NOMO-1 (cell line): ENCODE measurements around the gene RSPH3.
A peak's percentile ranks its signal among the peaks of the same experiment; 100 is the strongest.
"Not testable (repeated sequence)": the region's sequence is repeated elsewhere in the genome, so short reads cannot be mapped to it uniquely, and the experiment has no call there.

Experiments
- DNase-seq, 2 experiments: peaks; one replicate each; lab custom pipeline; 2025; ENCODE audit not compliant: unreplicated experiment in 2 of 2; lab: John Stamatoyannopoulos, UW

RSPH3 gene

GRCh38 chr6:158977382-158977781, 22.6 kb downstream of the RSPH3 start:
- no peak for DNase-seq

DNA sequence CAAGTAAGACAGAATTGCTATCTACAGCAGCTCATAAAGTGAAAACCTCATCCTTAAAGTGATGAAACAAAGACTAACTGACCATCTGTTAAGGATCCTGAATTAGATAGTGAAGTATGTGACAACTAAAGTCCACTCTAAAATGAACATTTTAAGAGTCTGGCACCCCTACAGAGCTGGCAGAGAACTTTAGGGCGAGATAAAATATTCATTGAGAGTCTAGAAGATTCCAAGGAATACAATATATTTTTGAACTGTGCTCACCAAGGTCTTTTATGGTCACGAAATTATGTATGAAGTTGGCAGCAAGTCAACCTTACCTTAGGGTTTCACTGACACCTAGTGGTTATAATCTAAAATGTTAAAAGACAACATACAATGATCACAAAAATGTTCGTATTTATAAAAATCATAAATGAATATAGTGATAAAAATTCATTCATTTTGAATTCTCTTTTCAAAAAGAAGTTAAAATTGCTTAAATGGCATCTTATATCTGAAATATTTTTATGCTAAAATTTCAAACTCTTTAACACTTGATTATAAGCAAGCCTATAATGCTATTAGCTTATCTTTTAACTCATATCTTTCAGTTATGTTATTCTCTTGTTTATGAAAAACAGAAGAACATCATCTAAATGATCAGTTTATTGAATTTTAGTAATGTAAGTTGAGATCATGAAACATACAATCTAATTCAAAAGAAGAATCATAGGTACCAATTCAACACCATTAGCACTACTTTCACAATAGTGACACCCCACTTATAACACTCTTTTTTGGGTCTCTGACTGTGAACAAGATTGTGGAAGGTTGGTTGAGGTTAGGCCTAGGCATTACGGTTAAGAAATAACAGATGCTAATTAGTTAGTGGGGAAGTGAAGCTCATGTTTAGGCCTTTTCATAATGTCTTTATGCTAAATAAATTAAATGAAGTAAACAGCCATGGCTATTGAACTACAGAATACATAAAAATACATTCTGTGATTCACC, 27.5 kb downstream of the RSPH3 start:
- DNase-seq: peak; percentile 2 to 55

GRCh38 chr6:158970640-158971275, 29.2 kb downstream of the RSPH3 start:
- DNase-seq: no peak

- no peak for DNase-seq
These were observed 30.9 kb downstream of the RSPH3 start for GRCh38 chr6:158969148-158969547.

GRCh38 chr6:158963020-158963808, 36.8 kb downstream of the RSPH3 start:
- no peak for DNase-seq

DNA sequence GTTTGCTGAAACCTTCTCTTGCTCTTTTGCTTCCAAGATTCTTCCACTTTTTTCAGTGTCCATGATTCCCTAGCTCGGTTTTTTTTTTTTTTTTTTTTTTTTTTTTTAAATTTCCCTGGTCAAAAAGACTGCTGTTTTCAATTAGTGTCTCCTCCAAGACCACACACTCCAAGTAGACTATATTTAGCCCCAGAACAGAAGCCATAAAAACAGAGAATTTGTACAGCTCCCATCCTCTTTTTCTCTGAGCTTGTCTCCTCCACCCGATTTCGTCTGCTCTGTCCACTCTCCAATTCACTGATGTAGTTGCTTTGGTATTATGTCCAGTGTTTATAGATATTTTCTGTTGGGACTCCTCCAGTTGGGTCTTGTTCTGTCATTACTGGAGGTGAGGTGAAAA, 37.6 kb downstream of the RSPH3 start:
- no peak for DNase-seq

DNA sequence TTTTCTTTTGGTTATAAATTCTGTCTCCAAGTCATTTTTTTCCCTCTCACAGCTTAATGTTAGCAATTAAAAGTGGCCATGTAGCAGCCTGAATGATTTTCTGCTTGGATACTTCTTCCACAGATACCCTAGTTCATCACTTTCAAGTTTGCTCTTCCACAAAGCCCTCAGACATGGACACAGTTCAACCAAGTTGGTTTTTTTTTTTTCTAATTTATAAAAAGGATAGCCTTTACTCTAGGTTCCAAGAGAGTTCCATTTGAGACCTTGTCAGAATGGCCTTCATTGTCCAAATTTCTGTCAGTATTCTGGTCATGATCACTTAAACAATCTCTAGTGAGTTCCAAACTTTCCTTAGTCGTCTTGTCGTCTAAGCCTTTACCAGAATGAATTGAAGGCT, 40.0 kb downstream of the RSPH3 start:
- no peak for DNase-seq

DNA sequence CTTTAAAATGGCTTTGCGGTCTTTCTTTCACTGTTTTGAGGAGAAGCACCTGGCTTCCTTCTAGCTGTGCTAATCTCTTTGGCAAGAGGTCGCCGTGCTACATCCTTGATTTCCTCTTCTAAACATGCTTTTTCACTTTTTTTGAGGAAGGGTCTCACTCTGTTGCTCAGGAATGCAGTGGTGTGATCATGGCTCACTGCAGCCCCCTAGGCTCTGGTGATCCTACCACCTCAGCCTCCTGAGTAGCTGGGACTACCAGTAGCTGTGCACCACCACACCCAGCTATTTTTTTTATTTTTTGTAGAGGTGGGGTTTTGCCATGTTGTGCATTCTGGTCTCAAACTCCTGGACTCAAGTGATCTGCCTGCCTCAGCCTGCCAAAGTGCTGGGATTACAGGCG, 40.5 kb downstream of the RSPH3 start:
- no peak for DNase-seq

GRCh38 chr6:158958504-158959386, 41.3 kb downstream of the RSPH3 start:
- DNase-seq: no peak

DNA sequence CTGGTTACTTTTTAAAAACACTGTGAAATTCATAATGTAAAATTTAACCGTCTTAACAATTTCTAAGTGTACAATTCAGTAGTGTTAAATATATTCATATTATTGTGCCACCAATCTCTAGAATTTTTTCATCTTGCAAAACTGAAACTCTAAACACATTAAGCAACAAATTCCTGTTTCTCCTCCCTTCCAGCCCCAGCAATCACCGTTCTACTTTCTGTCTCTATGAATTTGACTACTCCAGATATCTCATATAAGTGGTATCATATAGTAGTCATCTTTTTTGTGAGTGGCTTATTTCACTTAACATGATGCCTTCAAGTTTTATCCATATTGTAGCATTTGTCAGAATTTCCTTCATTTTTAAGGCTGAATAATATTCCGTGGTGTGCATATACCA, 44.7 kb downstream of the RSPH3 start:
- DNase-seq: peak; percentile 72 to 78

DNA sequence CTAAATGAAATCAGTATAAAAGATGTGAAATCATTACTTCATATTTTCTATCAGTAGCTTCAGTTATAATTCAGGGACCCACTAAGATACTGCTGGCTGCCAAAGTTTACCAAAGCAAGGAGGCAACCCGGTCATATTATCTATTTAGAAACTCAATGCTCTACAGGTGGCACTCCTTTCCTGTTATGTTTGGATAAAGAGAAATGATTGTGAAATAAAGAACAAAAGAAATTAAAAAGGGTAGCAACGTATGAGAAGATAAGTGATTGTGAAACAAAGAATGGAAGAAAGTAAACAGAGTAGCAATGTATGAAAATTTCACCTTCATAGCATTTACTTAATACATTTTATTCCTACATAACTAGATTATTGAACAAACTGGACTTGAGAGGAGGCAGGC, 45.2 kb downstream of the RSPH3 start:
- no peak for DNase-seq

DNA sequence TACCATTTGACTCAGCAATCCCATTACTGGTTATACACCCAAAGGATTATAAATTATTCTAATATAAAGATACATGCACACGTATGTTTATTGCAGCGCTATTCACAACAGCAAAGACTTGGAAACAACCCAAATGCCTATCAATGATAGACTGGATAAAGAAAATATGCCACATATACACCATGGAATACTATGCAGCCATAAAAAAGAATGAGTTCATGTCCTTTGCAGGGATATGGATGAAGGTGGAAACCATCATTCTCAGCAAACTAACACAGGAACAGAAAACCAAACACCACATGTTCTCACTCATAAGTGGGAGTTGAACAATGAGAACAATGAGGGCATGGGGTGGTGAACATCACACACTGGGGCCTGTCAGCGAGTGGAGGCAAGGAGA, 48.0 kb downstream of the RSPH3 start:
- DNase-seq: not testable (repeated sequence)

- DNase-seq: not testable (repeated sequence)
These were observed 48.4 kb downstream of the RSPH3 start for GRCh38 chr6:158951565-158951964.

DNA sequence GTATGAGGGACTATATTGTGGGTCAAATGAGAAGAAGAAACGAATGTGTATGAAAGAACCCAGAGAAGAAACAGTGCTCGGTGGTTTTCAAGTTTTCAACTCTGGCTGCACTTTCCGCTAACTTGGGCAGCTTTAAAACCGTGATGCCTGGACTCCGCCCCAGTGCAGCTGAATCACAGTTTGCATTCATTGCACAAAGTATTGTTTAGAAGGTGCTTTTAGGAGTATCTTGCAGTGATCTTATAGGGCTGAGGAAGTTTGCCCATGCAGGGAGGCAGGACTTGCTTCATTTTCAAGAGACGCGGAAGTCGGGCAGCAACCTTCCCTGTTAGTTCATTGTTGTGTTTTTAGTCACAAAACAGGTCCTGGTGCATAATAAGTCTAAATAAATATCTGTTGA, 52.7 kb downstream of the RSPH3 start:
- no peak for DNase-seq

GRCh38 chr6:158943380-158944032, 56.5 kb downstream of the RSPH3 start:
- DNase-seq: no peak

DNA sequence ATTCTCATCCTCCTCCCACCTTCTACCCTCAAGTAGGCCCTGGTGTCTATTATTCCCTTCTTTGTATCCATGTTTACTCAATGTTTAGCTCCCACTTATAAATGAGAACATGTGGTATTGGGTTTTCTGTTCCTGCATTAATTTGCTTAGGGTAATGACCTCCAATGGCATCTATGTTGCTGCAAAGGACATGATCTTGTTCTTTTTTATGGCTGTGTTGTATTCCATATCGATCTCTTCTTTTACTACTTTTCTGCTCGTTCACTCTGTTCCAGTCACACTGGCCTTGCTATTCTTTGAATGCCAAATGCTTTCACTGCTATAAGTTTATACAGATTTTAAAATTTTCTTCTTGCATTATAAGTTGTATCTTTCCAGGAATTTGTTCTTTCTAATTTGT, 57.7 kb downstream of the RSPH3 start:
- DNase-seq: no peak

DNA sequence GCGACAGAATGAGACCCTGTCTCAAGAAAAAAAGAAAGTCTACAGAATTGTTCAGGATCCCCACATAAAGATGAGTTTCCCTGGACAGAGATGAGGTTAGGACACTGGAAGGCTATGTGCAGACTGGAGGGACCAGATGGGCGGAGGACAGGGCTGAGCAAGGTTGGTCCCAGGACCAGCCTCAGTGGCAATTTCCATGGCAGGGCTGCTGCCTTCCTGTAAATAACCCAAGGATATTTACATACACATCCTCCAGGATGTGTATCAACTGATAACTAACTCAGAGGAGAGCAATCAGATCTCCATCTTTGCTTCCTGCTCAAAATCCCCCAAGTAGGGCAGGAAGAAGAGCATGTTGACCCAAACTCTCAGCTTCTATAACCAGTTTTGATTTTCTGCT, 58.8 kb downstream of the RSPH3 start:
- no peak for DNase-seq

- peak; percentile 48 to 51 for DNase-seq
These were observed 60.5 kb downstream of the RSPH3 start for GRCh38 chr6:158939255-158940159.

- peak; percentile 67 to 88 for DNase-seq
These were observed 61.2 kb downstream of the RSPH3 start for GRCh38 chr6:158938811-158939254.
